ENCODE data around the gene RNF183.

DNA sequence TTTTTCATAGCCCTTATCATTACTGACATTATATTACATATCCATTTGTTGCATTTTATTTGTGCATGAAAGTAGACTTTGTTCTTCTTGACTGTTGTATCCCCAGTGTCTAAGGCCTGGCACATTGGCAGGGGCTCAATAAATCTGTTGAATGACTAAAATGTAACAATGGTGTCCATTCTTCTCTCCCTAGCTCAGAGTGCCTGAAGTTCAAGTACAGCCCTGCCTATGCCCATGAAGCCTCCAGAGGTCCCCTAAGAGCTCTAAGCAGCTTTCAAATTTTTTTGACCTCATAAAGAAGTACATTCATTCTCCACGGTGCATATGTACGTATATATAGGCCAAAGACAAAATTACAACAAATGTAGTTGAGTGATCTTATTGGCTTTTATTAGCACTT lies 42.0 kb upstream of the RNF183 start:
- TF ChIP-seq, protein P1, sequence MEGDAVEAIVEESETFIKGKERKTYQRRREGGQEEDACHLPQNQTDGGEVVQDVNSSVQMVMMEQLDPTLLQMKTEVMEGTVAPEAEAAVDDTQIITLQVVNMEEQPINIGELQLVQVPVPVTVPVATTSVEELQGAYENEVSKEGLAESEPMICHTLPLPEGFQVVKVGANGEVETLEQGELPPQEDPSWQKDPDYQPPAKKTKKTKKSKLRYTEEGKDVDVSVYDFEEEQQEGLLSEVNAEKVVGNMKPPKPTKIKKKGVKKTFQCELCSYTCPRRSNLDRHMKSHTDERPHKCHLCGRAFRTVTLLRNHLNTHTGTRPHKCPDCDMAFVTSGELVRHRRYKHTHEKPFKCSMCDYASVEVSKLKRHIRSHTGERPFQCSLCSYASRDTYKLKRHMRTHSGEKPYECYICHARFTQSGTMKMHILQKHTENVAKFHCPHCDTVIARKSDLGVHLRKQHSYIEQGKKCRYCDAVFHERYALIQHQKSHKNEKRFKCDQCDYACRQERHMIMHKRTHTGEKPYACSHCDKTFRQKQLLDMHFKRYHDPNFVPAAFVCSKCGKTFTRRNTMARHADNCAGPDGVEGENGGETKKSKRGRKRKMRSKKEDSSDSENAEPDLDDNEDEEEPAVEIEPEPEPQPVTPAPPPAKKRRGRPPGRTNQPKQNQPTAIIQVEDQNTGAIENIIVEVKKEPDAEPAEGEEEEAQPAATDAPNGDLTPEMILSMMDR (IDR thresholded peaks at IDR 0.05; ENCODE audit: insufficient read depth, low read length, poor library complexity, severe bottlenecking) = no peak
- TF ChIP-seq EZH2phosphoT487 (conservative IDR thresholded peaks at IDR 0.05; ENCODE audit: low read length) = no peak
